ENCODE results near the gene AGBL1.

Gene AGBL1

DNA sequence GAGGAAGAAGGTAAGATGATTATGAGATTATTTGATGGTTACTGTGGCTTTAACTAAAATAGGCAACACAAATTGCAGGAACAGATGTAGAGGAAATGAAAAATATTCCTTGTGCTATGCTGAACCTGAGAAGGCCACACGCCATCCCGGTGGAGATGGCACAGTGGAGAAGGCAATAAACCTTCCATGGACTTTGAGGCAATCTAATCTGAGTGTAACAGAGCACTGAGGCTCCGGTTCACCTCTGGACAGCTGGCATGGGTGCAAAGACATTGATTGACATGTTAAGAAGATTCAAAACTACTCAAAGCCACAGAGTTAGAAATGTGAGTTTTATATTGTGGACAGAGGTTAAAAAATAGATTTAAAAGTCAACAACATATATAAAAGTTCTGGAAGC is 535.7 kb downstream of the AGBL1 start:
- TF ChIP-seq, protein P1, sequence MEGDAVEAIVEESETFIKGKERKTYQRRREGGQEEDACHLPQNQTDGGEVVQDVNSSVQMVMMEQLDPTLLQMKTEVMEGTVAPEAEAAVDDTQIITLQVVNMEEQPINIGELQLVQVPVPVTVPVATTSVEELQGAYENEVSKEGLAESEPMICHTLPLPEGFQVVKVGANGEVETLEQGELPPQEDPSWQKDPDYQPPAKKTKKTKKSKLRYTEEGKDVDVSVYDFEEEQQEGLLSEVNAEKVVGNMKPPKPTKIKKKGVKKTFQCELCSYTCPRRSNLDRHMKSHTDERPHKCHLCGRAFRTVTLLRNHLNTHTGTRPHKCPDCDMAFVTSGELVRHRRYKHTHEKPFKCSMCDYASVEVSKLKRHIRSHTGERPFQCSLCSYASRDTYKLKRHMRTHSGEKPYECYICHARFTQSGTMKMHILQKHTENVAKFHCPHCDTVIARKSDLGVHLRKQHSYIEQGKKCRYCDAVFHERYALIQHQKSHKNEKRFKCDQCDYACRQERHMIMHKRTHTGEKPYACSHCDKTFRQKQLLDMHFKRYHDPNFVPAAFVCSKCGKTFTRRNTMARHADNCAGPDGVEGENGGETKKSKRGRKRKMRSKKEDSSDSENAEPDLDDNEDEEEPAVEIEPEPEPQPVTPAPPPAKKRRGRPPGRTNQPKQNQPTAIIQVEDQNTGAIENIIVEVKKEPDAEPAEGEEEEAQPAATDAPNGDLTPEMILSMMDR (IDR thresholded peaks at IDR 0.05; ENCODE audit: poor library complexity, severe bottlenecking) = no peak
- Histone ChIP-seq H3K9me3 (ENCODE audit: severe bottlenecking) (no peaks in the 10 kb centered on the region), H3K27ac (ENCODE audit: poor library complexity, severe bottlenecking) (no peak overlapping the region), H3K4me3 (ENCODE audit: severe bottlenecking) (no peak overlapping the region), H3K27me3 (ENCODE audit: insufficient read depth, poor library complexity, severe bottlenecking) (no peaks in the 10 kb centered on the region), H3K4me1 (ENCODE audit: insufficient read depth, poor library complexity, severe bottlenecking) (peaks cover 11% of the 10 kb centered on the region), H3K36me3 (ENCODE audit: low read depth) (no peaks in the 10 kb centered on the region)
- ATAC-seq (ENCODE audit: low read depth) (no peak), DNase-seq (ENCODE audit: low spot score) (no peak)

DNA sequence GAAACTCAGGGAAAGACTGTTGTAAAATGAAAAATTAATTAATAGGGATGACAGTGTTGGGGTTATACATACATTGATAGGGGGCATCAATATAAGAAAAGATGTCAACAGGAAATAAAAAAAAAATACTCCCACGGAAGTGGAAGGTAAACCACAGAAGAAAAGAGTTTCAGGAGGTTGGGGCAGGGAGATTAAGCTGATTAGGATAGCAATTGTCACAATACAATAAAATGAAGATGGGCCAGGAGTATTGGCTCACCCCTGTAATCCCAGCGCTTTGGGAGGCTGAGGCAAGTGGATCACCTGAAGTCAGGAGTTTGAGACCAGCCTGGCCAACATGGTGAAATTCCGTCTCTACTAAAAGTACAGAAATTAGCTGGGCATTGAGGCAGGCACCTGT is 536.1 kb downstream of the AGBL1 start:
- H3K9me3 ChIP-seq (ENCODE audit: severe bottlenecking) = no peaks in the 10 kb centered on the region
- TF ChIP-seq, protein P1 (IDR thresholded peaks at IDR 0.05; ENCODE audit: poor library complexity, severe bottlenecking) = no peak
- peaks cover 11% of the 10 kb centered on the region for H3K4me1 ChIP-seq (ENCODE audit: insufficient read depth, poor library complexity, severe bottlenecking)
- no peaks in the 10 kb centered on the region for H3K27me3 ChIP-seq (ENCODE audit: insufficient read depth, poor library complexity, severe bottlenecking)
- DNase-seq (ENCODE audit: low spot score) (no peak), ATAC-seq (ENCODE audit: low read depth) (no peak)
- no peak overlapping the region for H3K27ac ChIP-seq (ENCODE audit: poor library complexity, severe bottlenecking)
- H3K4me3 ChIP-seq (ENCODE audit: severe bottlenecking) = no peak overlapping the region
- H3K36me3 ChIP-seq (ENCODE audit: low read depth) = no peaks in the 10 kb centered on the region

DNA sequence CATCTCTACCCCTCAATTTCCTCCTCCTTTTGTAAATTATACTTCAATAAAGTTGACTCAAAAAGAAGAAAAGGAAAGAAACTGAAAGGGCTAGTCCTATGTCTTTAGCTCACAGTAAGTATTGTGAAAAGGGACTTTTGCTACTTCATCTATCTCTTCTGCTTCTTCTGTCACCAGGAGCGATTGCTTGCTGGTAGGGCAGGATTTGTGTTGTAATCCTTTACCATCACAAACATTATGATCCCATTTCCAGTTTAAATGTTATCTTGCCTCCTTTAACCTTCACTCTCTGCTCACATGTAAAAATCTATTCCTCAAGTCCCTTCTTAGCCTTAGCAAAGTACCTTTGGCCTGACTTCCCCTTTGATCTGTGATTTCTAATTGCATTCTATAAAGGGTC is 537.1 kb downstream of the AGBL1 start:
- H3K9me3 ChIP-seq (ENCODE audit: severe bottlenecking) = no peaks in the 10 kb centered on the region

DNA sequence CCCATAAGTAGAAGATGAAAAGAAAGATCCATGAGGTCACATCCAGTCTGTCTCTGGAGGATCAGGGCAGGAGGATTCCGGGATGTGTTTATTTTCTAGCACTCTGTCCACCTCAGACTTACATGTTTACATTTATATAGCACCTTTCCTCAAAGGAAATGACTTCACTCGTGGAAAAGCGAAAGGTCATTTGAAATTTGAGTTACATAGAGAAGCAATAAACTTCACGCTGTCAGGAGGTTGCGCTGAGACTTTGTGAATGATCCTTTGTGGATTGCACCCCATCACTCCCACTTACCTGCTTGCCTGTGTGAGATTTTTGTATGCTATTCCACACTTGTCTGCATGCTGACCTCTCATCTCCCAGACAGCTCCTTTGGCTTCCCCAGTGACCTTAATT is 540.5 kb downstream of the AGBL1 start:
- Histone ChIP-seq H3K4me1 (ENCODE audit: insufficient read depth, poor library complexity, severe bottlenecking) (peaks cover 8% of the 10 kb centered on the region), H3K27ac (ENCODE audit: poor library complexity, severe bottlenecking) (no peak overlapping the region), H3K9me3 (ENCODE audit: severe bottlenecking) (no peaks in the 10 kb centered on the region), H3K36me3 (ENCODE audit: low read depth) (no peaks in the 10 kb centered on the region), H3K4me3 (ENCODE audit: severe bottlenecking) (no peak overlapping the region), H3K27me3 (ENCODE audit: insufficient read depth, poor library complexity, severe bottlenecking) (no peaks in the 10 kb centered on the region)
- DNase-seq (ENCODE audit: low spot score) (no peak), ATAC-seq (ENCODE audit: low read depth) (no peak)
- TF ChIP-seq, protein P1 (IDR thresholded peaks at IDR 0.05; ENCODE audit: poor library complexity, severe bottlenecking) = no peak

More for the DNA sequence above, 537.1 kb downstream of the AGBL1 start:
- TF ChIP-seq, protein P1 (IDR thresholded peaks at IDR 0.05; ENCODE audit: poor library complexity, severe bottlenecking) = no peak
- no peaks in the 10 kb centered on the region for H3K36me3 ChIP-seq (ENCODE audit: low read depth)
- H3K27me3 ChIP-seq (ENCODE audit: insufficient read depth, poor library complexity, severe bottlenecking) = no peaks in the 10 kb centered on the region
- DNase-seq (ENCODE audit: low spot score) (no peak), ATAC-seq (ENCODE audit: low read depth) (no peak)
- H3K4me1 ChIP-seq (ENCODE audit: insufficient read depth, poor library complexity, severe bottlenecking) = peaks cover 4% of the 10 kb centered on the region
- H3K4me3 ChIP-seq (ENCODE audit: severe bottlenecking) = no peak overlapping the region
- no peak overlapping the region for H3K27ac ChIP-seq (ENCODE audit: poor library complexity, severe bottlenecking)

DNA sequence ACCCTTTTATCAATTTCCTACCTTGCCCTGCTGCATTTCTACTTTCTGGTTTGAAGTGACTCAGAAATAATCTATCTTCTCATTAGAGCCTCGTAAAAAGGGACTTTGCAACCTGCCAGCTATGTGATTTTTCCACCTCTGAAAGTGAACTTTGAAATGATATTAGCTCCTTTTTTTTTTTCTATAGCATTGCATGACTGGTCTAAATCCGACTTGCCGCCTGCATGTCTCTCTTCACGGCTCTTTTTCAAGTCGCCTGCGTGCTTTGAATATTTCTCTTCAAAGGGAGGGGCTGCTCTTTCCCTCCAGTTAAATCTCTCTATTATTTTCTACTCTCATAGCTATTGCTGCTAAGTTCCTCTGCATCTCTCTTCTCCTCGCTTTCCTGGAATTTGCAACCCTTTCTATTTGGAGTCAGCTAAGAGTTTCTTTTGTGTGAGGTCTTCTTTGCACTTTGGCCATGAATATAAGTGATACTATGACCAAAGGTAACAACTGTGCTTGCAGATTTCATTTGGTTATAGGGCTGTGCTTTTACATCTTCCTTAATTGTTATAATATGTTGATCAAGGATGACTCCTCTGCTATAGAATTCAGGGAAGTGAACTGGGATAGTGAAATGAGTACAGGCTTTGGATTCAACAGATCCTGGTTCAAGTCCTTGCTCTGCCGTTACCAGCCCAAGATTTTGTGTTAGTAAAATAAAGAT is 541.1 kb downstream of the AGBL1 start:
- no peak for ATAC-seq (ENCODE audit: low read depth)
- H3K4me3 ChIP-seq (ENCODE audit: severe bottlenecking) = no peak overlapping the region
- H3K9me3 ChIP-seq (ENCODE audit: severe bottlenecking) = no peaks in the 10 kb centered on the region
- H3K27me3 ChIP-seq (ENCODE audit: insufficient read depth, poor library complexity, severe bottlenecking) = no peaks in the 10 kb centered on the region
- DNase-seq (ENCODE audit: low spot score) = no peak
- no peaks in the 10 kb centered on the region for H3K36me3 ChIP-seq (ENCODE audit: low read depth)
- TF ChIP-seq, protein P1 (IDR thresholded peaks at IDR 0.05; ENCODE audit: poor library complexity, severe bottlenecking) = no peak
- H3K4me1 ChIP-seq (ENCODE audit: insufficient read depth, poor library complexity, severe bottlenecking) = peaks cover 8% of the 10 kb centered on the region
- no peak overlapping the region for H3K27ac ChIP-seq (ENCODE audit: poor library complexity, severe bottlenecking)
